Stimulated activated CD8-positive, alpha-beta memory T cell treated with anti-CD3 and anti-CD28 coated beads, Interleukin-4, amount 100 ng/mL, for 4 hours (primary cell): ENCODE data around the gene ELP4.

Source experiments
- DNase-seq, 2 donors: peaks; one replicate each; pipeline ENCODE4 v3.0.0-alpha.2; 2020; ENCODE audit warnings: low read depth in 2 of 2, low spot score in 1 of 2

Gene ELP4

DNA sequence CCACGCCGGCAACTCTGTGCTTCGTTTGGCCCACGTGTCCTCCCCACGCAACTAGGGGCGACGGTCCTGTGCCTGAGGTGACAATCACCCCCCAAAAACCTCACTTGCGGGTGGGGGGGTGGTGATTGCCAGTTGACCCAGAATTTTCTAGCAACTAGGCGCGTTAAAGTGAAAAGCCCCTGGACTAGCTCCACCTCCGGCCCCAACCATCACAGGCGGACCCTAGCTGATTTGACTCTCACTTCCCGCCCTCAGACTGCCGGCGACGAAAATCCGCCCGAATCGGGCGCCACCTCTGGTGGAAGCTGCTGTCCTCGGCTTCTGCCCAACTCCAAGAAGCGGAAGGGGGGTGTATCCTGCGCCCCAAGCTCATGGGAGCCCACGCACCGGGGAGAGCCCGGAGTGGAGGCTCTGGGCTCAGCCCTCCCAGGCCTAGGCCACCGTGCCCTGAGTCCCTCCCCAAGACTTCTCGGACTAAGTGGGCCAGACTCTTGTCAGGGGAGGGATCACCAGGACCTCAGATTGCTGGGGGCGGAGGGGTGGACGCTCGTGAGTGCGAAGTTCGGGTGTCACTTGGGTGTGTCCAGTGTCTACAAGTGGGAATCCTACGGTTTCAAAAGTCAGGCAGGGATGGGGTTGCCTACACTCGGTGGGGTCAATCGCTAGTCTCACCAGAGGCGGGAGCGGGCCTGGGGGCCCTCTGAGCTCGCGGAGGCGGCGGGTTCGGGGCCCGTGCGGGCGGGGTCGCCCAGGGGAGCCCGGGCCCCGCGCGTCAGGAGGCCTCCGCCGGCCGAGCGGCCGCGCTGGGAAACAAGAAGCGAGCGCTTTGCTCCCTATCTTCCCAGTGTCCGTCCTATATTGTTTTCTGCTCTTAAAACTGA, 289.2 kb downstream of the ELP4 start:
- DNase-seq = no peak

GRCh38 chr11:31799435-31800397, 290.1 kb downstream of the ELP4 start:
- no peak for DNase-seq

- DNase-seq = no peak
These were observed 291.1 kb downstream of the ELP4 start for GRCh38 chr11:31800398-31801265.

GRCh38 chr11:31801298-31801702, 291.7 kb downstream of the ELP4 start:
- no peak for DNase-seq

DNA sequence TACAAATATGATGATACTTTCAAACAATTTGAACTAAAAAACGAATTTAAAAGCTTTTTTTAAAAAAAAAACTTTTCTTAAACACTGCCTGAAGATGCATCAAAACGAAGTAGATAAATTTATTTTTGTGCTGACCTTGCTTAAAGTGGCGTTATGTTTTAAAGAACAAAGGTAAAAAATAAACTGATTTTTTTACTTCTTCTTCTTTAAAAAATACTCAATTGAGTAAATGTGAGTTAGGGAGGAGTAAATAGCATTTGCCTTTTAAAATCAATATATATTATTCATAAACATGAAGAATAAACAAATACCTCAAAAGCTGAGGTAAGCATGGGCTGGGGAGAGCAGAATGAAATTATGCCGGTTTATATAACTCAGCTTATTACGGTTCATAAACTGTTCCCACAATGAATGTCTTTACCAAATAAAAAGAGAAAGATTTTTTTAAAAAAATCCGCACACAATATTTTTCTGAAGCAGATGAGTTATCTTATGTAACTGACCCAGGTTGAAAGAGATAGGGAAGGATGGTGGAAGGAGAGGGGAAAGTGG, 292.5 kb downstream of the ELP4 start:
- DNase-seq = no peak

- no peak for DNase-seq
These were observed 293.0 kb downstream of the ELP4 start for GRCh38 chr11:31802609-31802989.

GRCh38 chr11:31802990-31803812, 293.6 kb downstream of the ELP4 start:
- no peak for DNase-seq

GRCh38 chr11:31803813-31804311, 294.3 kb downstream of the ELP4 start:
- no peak for DNase-seq

DNA sequence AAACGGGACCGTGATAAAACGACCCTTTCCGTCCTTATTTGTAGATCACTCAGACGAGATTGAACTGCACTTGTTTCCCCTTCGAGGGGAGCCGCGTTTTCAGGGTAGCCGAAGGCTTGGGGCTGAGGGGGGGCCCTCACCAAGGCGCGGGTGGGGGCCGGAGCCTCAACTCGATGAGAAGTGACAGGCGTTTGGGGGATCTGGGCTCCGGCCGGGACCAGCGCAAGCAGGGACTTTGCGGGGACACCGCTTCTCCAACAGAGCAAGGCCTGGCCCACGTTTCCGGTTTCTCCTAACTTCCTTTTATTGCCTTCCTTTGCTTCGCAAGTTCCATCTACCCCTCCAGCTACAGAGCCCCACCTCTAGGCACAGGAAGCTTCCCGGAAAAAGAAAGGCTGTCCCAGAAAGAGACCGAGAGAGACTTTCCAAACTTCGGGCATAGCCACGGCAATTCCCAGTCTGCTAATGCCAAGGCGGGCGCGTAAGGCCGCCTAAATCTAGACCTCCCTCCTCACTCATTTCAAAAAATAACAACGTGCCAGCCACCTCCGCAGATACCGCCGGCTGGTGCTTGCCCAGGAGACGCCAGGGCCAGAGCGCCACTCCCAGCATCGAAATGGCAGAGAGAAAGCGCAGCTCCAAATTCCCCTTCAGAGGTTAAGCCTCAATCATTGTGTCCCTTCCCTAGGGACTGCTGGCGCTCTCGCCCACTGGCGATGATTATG, 294.9 kb downstream of the ELP4 start:
- no peak for DNase-seq

DNA sequence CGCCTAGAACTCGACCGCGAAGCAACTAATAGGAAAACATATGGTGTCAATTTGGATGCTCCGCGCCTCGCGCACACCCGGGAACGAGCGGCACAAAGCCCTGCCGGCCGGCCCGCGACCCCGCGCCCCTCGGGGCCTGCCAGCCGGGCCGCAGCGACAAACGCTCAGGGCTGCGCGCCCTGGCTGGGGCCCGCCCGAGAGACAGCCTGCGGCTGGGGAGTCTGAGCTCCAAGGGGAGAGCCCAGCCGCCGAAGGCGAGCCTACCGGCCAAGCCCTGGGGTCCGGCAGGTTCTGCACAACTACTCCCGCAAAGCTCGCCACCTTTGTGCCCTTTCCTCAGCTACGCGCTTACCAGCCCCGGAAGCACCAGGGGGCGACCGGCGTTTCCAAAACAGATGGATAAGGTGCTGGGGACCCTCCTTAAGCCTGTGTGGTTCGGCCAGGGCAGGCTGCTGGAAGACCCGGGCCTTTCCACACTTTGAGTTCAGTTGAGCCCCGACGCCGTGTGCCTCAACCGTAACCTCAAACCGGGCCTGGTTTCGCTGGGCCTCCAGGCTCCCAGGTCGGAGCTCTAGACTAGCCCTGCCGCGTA, 295.6 kb downstream of the ELP4 start:
- no peak for DNase-seq

GRCh38 chr11:31805629-31806185, 296.1 kb downstream of the ELP4 start:
- DNase-seq = no peak

- DNase-seq = no peak
These were observed 296.8 kb downstream of the ELP4 start for GRCh38 chr11:31806186-31806927.

- DNase-seq = no peak
These were observed 297.6 kb downstream of the ELP4 start for GRCh38 chr11:31806928-31807798.

- DNase-seq = no peak
These were observed 298.5 kb downstream of the ELP4 start for GRCh38 chr11:31807799-31808667.

GRCh38 chr11:31808721-31809540, 299.4 kb downstream of the ELP4 start:
- DNase-seq = no peak
